Activated naive CD4-positive, alpha-beta T cell treated with anti-CD3 and anti-CD28 coated beads, Interleukin-2, amount 10 ng/mL, durations not matched to agents 7 days and 5 days (primary cell): ENCODE results near the gene ZC3H7B.

ENCODE experiments used
- CTCF ChIA-PET: fragments of 350-600 bp; sonication (Branson Sonifier 250); formaldehyde crosslinking; loops from one replicate; lab custom pipeline; 2021; ENCODE audit warnings: antibody characterized with exemption; lab: Charles Lee
- DNase-seq: peaks from one replicate; pipeline ENCODE4 v3.0.0-alpha.2; 2020
- H3K27ac Mint-ChIP-seq: one replicate; pipeline ENCODE4 v1.8.0; 2021; ENCODE audit warnings: mild to moderate bottlenecking, moderate library complexity, mixed read lengths
- H3K27me3 Mint-ChIP-seq: one replicate; pipeline ENCODE4 v1.8.0; 2021; ENCODE audit warnings: mild to moderate bottlenecking, mixed read lengths
- H3K36me3 Mint-ChIP-seq: one replicate; pipeline ENCODE4 v1.8.0; 2021; ENCODE audit warnings: mixed read lengths
- H3K4me1 Mint-ChIP-seq: one replicate; pipeline ENCODE4 v1.8.0; 2021; ENCODE audit warnings: mixed read lengths
- H3K4me3 Mint-ChIP-seq: one replicate; pipeline ENCODE4 v1.8.0; 2021; ENCODE audit warnings: mild to moderate bottlenecking, moderate library complexity, mixed read lengths
- H3K9me3 Mint-ChIP-seq: one replicate; pipeline ENCODE4 v1.8.0; 2021; ENCODE audit warnings: mixed read lengths

The ZC3H7B gene

GRCh38 chr22:41327124-41327523 is 25.8 kb downstream of the ZC3H7B start:
- DNase-seq, result no peak
- Mint-ChIP-seq H3K36me3 (peaks cover 28% of the 10 kb centered on the region), H3K27me3 (no peaks in the 10 kb centered on the region), H3K27ac (no peak overlapping the region), H3K4me3 (no peak overlapping the region), H3K4me1 (no peaks in the 10 kb centered on the region), H3K9me3 (no peaks in the 10 kb centered on the region)
- CTCF ChIA-PET, result no interaction called here

GRCh38 chr22:41330169-41330568 is 28.8 kb downstream of the ZC3H7B start:
- peaks cover under 1% of the 10 kb centered on the region for H3K4me1 Mint-ChIP-seq
- CTCF ChIA-PET, result no interaction called here
- DNase-seq, result no peak
- no peak overlapping the region for H3K4me3 Mint-ChIP-seq
- H3K27ac Mint-ChIP-seq, result no peak overlapping the region
- peaks cover 33% of the 10 kb centered on the region for H3K36me3 Mint-ChIP-seq
- no peaks in the 10 kb centered on the region for H3K27me3 Mint-ChIP-seq
- no peaks in the 10 kb centered on the region for H3K9me3 Mint-ChIP-seq

- CTCF ChIA-PET, result no interaction called here
Observed at GRCh38 chr22:41332217-41332939, 31.1 kb downstream of the ZC3H7B start.

GRCh38 chr22:41333806-41334205 is 32.5 kb downstream of the ZC3H7B start:
- Mint-ChIP-seq H3K27me3 (no peaks in the 10 kb centered on the region), H3K36me3 (peaks cover 27% of the 10 kb centered on the region), H3K4me1 (peaks cover 15% of the 10 kb centered on the region), H3K27ac (no peak overlapping the region), H3K9me3 (no peaks in the 10 kb centered on the region), H3K4me3 (no peak overlapping the region)
- CTCF ChIA-PET, result no interaction called here
- no peak for DNase-seq

More at GRCh38 chr22:41332217-41332939, 31.1 kb downstream of the ZC3H7B start:
- Mint-ChIP-seq H3K27ac (peak overlapping the region; percentile 65), H3K4me3 (no peak overlapping the region), H3K9me3 (no peaks in the 10 kb centered on the region), H3K36me3 (peaks cover 27% of the 10 kb centered on the region), H3K27me3 (no peaks in the 10 kb centered on the region), H3K4me1 (peaks cover 15% of the 10 kb centered on the region)
- DNase-seq, result no peak

GRCh38 chr22:41334215-41334614 is 32.9 kb downstream of the ZC3H7B start:
- no peaks in the 10 kb centered on the region for H3K27me3 Mint-ChIP-seq
- DNase-seq, result no peak
- H3K4me3 Mint-ChIP-seq, result no peak overlapping the region
- no peaks in the 10 kb centered on the region for H3K9me3 Mint-ChIP-seq
- CTCF ChIA-PET, result no interaction called here
- H3K36me3 Mint-ChIP-seq, result peaks cover 30% of the 10 kb centered on the region
- no peak overlapping the region for H3K27ac Mint-ChIP-seq
- H3K4me1 Mint-ChIP-seq, result peaks cover 15% of the 10 kb centered on the region

GRCh38 chr22:41334951-41335635 is 33.8 kb downstream of the ZC3H7B start:
- Mint-ChIP-seq H3K27me3 (no peaks in the 10 kb centered on the region), H3K36me3 (peaks cover 29% of the 10 kb centered on the region), H3K27ac (no peak overlapping the region)

GRCh38 chr22:41338614-41339212 is 37.4 kb downstream of the ZC3H7B start:
- Mint-ChIP-seq H3K27ac (no peak overlapping the region), H3K9me3 (no peaks in the 10 kb centered on the region), H3K27me3 (no peaks in the 10 kb centered on the region), H3K36me3 (peaks cover 14% of the 10 kb centered on the region), H3K4me1 (peaks cover 20% of the 10 kb centered on the region), H3K4me3 (no peak overlapping the region)
- CTCF ChIA-PET, result no interaction called here
- DNase-seq, result no peak

More at GRCh38 chr22:41334951-41335635, 33.8 kb downstream of the ZC3H7B start:
- H3K4me1 Mint-ChIP-seq, result peaks cover 15% of the 10 kb centered on the region
- no peak for DNase-seq
- no peaks in the 10 kb centered on the region for H3K9me3 Mint-ChIP-seq
- H3K4me3 Mint-ChIP-seq, result no peak overlapping the region
- CTCF ChIA-PET, result interaction anchor here (1.4 kb wide), 1 partner anchor 10 kb away, joined by 4 read pairs; no protein-coding TSS in a partner anchor

- Mint-ChIP-seq H3K4me1 (peaks cover 20% of the 10 kb centered on the region), H3K36me3 (peaks cover 16% of the 10 kb centered on the region), H3K27ac (no peak overlapping the region), H3K9me3 (no peaks in the 10 kb centered on the region), H3K4me3 (no peak overlapping the region), H3K27me3 (no peaks in the 10 kb centered on the region)
- no peak for DNase-seq
- CTCF ChIA-PET, result no interaction called here
Observed at GRCh38 chr22:41339823-41340222, 38.5 kb downstream of the ZC3H7B start.

- Mint-ChIP-seq H3K27ac (no peak overlapping the region), H3K4me3 (no peak overlapping the region)
- CTCF ChIA-PET, result no interaction called here
Observed at GRCh38 chr22:41340357-41340756, 39.0 kb downstream of the ZC3H7B start.

GRCh38 chr22:41341012-41341411 is 39.7 kb downstream of the ZC3H7B start:
- Mint-ChIP-seq H3K27me3 (no peaks in the 10 kb centered on the region), H3K9me3 (no peaks in the 10 kb centered on the region), H3K4me3 (no peak overlapping the region), H3K4me1 (peaks cover 13% of the 10 kb centered on the region), H3K36me3 (peaks cover 13% of the 10 kb centered on the region), H3K27ac (no peak overlapping the region)
- no peak for DNase-seq
- CTCF ChIA-PET, result no interaction called here

More at GRCh38 chr22:41340357-41340756, 39.0 kb downstream of the ZC3H7B start:
- DNase-seq, result no peak
- H3K9me3 Mint-ChIP-seq, result no peaks in the 10 kb centered on the region
- H3K4me1 Mint-ChIP-seq, result peaks cover 18% of the 10 kb centered on the region
- H3K27me3 Mint-ChIP-seq, result no peaks in the 10 kb centered on the region
- H3K36me3 Mint-ChIP-seq, result peaks cover 17% of the 10 kb centered on the region

- H3K4me3 Mint-ChIP-seq, result no peak overlapping the region
- no peak overlapping the region for H3K27ac Mint-ChIP-seq
- peaks cover 9% of the 10 kb centered on the region for H3K4me1 Mint-ChIP-seq
- no peaks in the 10 kb centered on the region for H3K27me3 Mint-ChIP-seq
- peaks cover 16% of the 10 kb centered on the region for H3K36me3 Mint-ChIP-seq
- H3K9me3 Mint-ChIP-seq, result no peaks in the 10 kb centered on the region
- CTCF ChIA-PET, result no interaction called here
- DNase-seq, result no peak
Observed at GRCh38 chr22:41341990-41342389, 40.7 kb downstream of the ZC3H7B start.

- H3K27me3 Mint-ChIP-seq, result no peaks in the 10 kb centered on the region
- no peaks in the 10 kb centered on the region for H3K9me3 Mint-ChIP-seq
- peaks cover 16% of the 10 kb centered on the region for H3K36me3 Mint-ChIP-seq
- CTCF ChIA-PET, result interaction anchor here (0.8 kb wide), 1 partner anchor 22 kb away, joined by 3 read pairs; no protein-coding TSS in a partner anchor
- H3K4me3 Mint-ChIP-seq, result no peak overlapping the region
- H3K4me1 Mint-ChIP-seq, result peaks cover 5% of the 10 kb centered on the region
- DNase-seq, result no peak
- H3K27ac Mint-ChIP-seq, result no peak overlapping the region
Observed at GRCh38 chr22:41343300-41343699, 42.0 kb downstream of the ZC3H7B start.

GRCh38 chr22:41343717-41344116 is 42.4 kb downstream of the ZC3H7B start:
- Mint-ChIP-seq H3K27ac (no peak overlapping the region), H3K4me3 (no peak overlapping the region), H3K9me3 (no peaks in the 10 kb centered on the region), H3K36me3 (peaks cover 16% of the 10 kb centered on the region), H3K27me3 (no peaks in the 10 kb centered on the region), H3K4me1 (peaks cover 5% of the 10 kb centered on the region)
- no peak for DNase-seq
- CTCF ChIA-PET, result interaction anchor here (0.8 kb wide), 1 partner anchor 22 kb away, joined by 3 read pairs; no protein-coding TSS in a partner anchor

- peak overlapping the region; percentile 19 for H3K27ac Mint-ChIP-seq
- H3K4me1 Mint-ChIP-seq, result peaks cover 5% of the 10 kb centered on the region
- H3K27me3 Mint-ChIP-seq, result no peaks in the 10 kb centered on the region
- no peak for DNase-seq
- H3K9me3 Mint-ChIP-seq, result no peaks in the 10 kb centered on the region
- peaks cover 15% of the 10 kb centered on the region for H3K36me3 Mint-ChIP-seq
- CTCF ChIA-PET, result interaction anchor here (1.2 kb wide), 1 partner anchor 8 kb away, joined by 4 read pairs; no protein-coding TSS in a partner anchor
- H3K4me3 Mint-ChIP-seq, result no peak overlapping the region
Observed at GRCh38 chr22:41344189-41344788, 43.0 kb downstream of the ZC3H7B start.
